ENCODE data around the gene REPIN1.

GRCh38 chr7:150373049-150373801 lies 4.6 kb downstream of the REPIN1 start:
- no peak for TF ChIP-seq POLR2A (IDR thresholded peaks at IDR 0.05)
- TF ChIP-seq CTCF (IDR thresholded peaks at IDR 0.05): no peak
- no peak for TF ChIP-seq POLR2AphosphoS5 (IDR thresholded peaks at IDR 0.05; ENCODE audit: insufficient read depth in 1 of 2, low read depth in 1 of 2)
